ENCODE data around the gene RHEB. TPM values are rescaled to one million over a fixed set of nuclear protein-coding genes. Genes with fewer than 3 reads are reported as not detected.
A peak's percentile ranks its signal among the peaks of the same experiment; 100 is the strongest.

Gene RHEB
- total RNA-seq, 1 experiment from 2014 or later: 114 TPM

DNA sequence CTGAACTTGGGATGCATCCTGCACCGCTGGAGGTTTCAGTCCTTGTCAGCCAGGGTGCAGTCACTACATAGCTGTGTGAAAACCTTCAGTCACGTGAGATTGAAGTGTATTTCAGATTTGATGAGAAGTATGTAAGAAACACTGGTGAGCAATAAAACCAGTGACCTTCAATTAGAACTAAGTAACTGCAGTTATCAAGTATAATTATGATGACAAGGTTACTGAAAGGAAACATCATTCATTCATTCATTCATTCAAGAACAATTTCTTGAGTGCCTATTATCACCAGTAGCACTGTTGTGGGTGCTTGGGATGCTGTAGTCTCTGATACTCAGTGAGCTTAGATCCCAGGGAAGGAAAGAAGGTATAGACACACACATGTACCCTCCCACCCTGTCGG is 33.6 kb downstream of the RHEB start:
- no peak overlapping the region for H3K27ac ChIP-seq (ENCODE audit: insufficient read length, low read depth, low read length)
- H3K27ac Mint-ChIP-seq: peak overlapping the region in 2 of 3 experiments; percentile 10 to 19; a peak in 2 of 7 replicates
- peaks cover 32 to 86% (median 84%) of the 10 kb centered on the region in 3 experiments; a peak in 6 of 7 replicates for H3K36me3 Mint-ChIP-seq (ENCODE audit: insufficient read depth in 1 of 3, low read depth in 3 of 3)

More for the DNA sequence above, 33.6 kb downstream of the RHEB start:
- no peak overlapping the region for H3K23ac ChIP-seq (ENCODE audit: insufficient read length, low read depth, low read length)
- H2BK12ac ChIP-seq (ENCODE audit: insufficient read length, low read depth, low read length): no peak overlapping the region
- no peak overlapping the region for H3K4ac ChIP-seq (ENCODE audit: low read depth, low read length)
- no peak overlapping the region for H2BK15ac ChIP-seq (ENCODE audit: low read depth, low read length)
- H2BK5ac ChIP-seq (ENCODE audit: insufficient read length, low read length): no peak overlapping the region
- TF ChIP-seq, protein P1, sequence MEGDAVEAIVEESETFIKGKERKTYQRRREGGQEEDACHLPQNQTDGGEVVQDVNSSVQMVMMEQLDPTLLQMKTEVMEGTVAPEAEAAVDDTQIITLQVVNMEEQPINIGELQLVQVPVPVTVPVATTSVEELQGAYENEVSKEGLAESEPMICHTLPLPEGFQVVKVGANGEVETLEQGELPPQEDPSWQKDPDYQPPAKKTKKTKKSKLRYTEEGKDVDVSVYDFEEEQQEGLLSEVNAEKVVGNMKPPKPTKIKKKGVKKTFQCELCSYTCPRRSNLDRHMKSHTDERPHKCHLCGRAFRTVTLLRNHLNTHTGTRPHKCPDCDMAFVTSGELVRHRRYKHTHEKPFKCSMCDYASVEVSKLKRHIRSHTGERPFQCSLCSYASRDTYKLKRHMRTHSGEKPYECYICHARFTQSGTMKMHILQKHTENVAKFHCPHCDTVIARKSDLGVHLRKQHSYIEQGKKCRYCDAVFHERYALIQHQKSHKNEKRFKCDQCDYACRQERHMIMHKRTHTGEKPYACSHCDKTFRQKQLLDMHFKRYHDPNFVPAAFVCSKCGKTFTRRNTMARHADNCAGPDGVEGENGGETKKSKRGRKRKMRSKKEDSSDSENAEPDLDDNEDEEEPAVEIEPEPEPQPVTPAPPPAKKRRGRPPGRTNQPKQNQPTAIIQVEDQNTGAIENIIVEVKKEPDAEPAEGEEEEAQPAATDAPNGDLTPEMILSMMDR (conservative IDR thresholded peaks at IDR 0.05): no peak
- H3K9me3 ChIP-seq (ENCODE audit: control insufficient read depth, low read depth, low read length): no peaks in the 10 kb centered on the region
- no peak overlapping the region for H4K8ac ChIP-seq (replicated peaks; ENCODE audit: insufficient read length, low read depth, low read length)
- peaks cover 9% of the 10 kb centered on the region; the same call in 1 of the 2 replicates for H3K79me2 ChIP-seq (ENCODE audit: insufficient read depth, low read length)
- H3K27me3 ChIP-seq (ENCODE audit: insufficient read depth, low read length): no peaks in the 10 kb centered on the region
- H3K79me1 ChIP-seq (ENCODE audit: insufficient read depth, low read depth, low read length, poor library complexity, severe bottlenecking): peaks cover 7% of the 10 kb centered on the region
- H3K4me2 ChIP-seq (ENCODE audit: insufficient read depth, insufficient read length, low read length): no peak overlapping the region
- H3T11ph ChIP-seq (ENCODE audit: low read length): no peak overlapping the region
- H3K18ac ChIP-seq (ENCODE audit: insufficient read length, low read depth, low read length): no peak overlapping the region
- no peak overlapping the region for H3K14ac ChIP-seq (ENCODE audit: insufficient read depth, low read length)
- no peak overlapping the region for H3K9ac ChIP-seq (ENCODE audit: extremely low read depth, insufficient read length, low read length)
- peaks cover 12 to 24% of the 10 kb centered on the region in 2 experiments for H3K4me1 Mint-ChIP-seq
- no peaks in the 10 kb centered on the region for H3K9me3 Mint-ChIP-seq
- no peaks in the 10 kb centered on the region; the same call in 1 of the 2 replicates for H3K4me1 ChIP-seq (ENCODE audit: insufficient read depth, low read length)
- H3K4me3 Mint-ChIP-seq: no peak overlapping the region; a peak in 1 of 5 replicates
- no peak overlapping the region for H2AFZ ChIP-seq (ENCODE audit: low read length)
- H4K5ac ChIP-seq (ENCODE audit: insufficient read length, low read depth, low read length): no peak overlapping the region
- no peak overlapping the region for H2BK20ac ChIP-seq (ENCODE audit: low read depth, low read length, poor library complexity, severe bottlenecking)
- H4K20me1 ChIP-seq (ENCODE audit: control insufficient read depth, insufficient read depth, insufficient read length): no peaks in the 10 kb centered on the region
- no peak overlapping the region for H4K91ac ChIP-seq (ENCODE audit: insufficient read length, low read depth, low read length)
- no peaks in the 10 kb centered on the region for H3K23me2 ChIP-seq (ENCODE audit: insufficient read length, low read depth, low read length, poor library complexity, severe bottlenecking)
- no CpG with 5 or more reads among the region's 3 CpGs for WGBS (ENCODE audit: extremely low coverage, insufficient read length, low lambda C conversion rate)
- no peak overlapping the region for H3K56ac ChIP-seq (ENCODE audit: insufficient read length, low read depth, low read length)
- no peak overlapping the region for H2AK5ac ChIP-seq (ENCODE audit: insufficient read length, low read length)
- DNase-seq: no peak
- H2BK120ac ChIP-seq (ENCODE audit: low read depth, low read length, poor library complexity, severe bottlenecking): no peak overlapping the region
- peaks cover 1% of the 10 kb centered on the region; the same call in 1 of the 2 replicates for H3K27me3 Mint-ChIP-seq (ENCODE audit: low read depth)

Data from H9 (cell line).